DMS153 (cell line): Measurements from ENCODE around the gene TMEM183A.
A peak's percentile ranks its signal among the peaks of the same experiment; 100 is the strongest.

Experiments used
- DNase-seq: peaks from one replicate; lab custom pipeline; 2025; lab: John Stamatoyannopoulos, UW

TMEM183A gene

GRCh38 chr1:203028784-203029553 lies 21.8 kb downstream of the TMEM183A start:
- no peak for DNase-seq

GRCh38 chr1:203031467-203031866 lies 24.3 kb downstream of the TMEM183A start:
- DNase-seq = no peak

GRCh38 chr1:203033287-203033686 lies 26.1 kb downstream of the TMEM183A start:
- DNase-seq = no peak

- no peak for DNase-seq
Measured at GRCh38 chr1:203033917-203034316, 26.7 kb downstream of the TMEM183A start.

GRCh38 chr1:203034422-203035110 lies 27.4 kb downstream of the TMEM183A start:
- DNase-seq = no peak

GRCh38 chr1:203035111-203036000 lies 28.2 kb downstream of the TMEM183A start:
- DNase-seq = no peak

GRCh38 chr1:203036135-203036534 lies 29.0 kb downstream of the TMEM183A start:
- DNase-seq = no peak

GRCh38 chr1:203036537-203036936 lies 29.4 kb downstream of the TMEM183A start:
- no peak for DNase-seq

GRCh38 chr1:203037509-203038190 lies 30.5 kb downstream of the TMEM183A start:
- DNase-seq = no peak

- DNase-seq = no peak
Measured at GRCh38 chr1:203038217-203038741, 31.1 kb downstream of the TMEM183A start.

GRCh38 chr1:203038891-203039608 lies 31.9 kb downstream of the TMEM183A start:
- DNase-seq = peak; percentile 51

- DNase-seq = no peak
Measured at GRCh38 chr1:203039609-203040512, 32.7 kb downstream of the TMEM183A start.

- no peak for DNase-seq
Measured at GRCh38 chr1:203040513-203041275, 33.5 kb downstream of the TMEM183A start.

GRCh38 chr1:203041351-203041932 lies 34.3 kb downstream of the TMEM183A start:
- no peak for DNase-seq

- DNase-seq = no peak
Measured at GRCh38 chr1:203043830-203044545, 36.8 kb downstream of the TMEM183A start.

- no peak for DNase-seq
Measured at GRCh38 chr1:203044546-203045250, 37.5 kb downstream of the TMEM183A start.

- DNase-seq = no peak
Measured at GRCh38 chr1:203045336-203045735, 38.2 kb downstream of the TMEM183A start.
